ENCODE measurements around the gene BCAS4.
"Not testable (repeated sequence)": the region's sequence is repeated elsewhere in the genome, so short reads cannot be mapped to it uniquely, and the experiment has no call there.

The BCAS4 gene

DNA sequence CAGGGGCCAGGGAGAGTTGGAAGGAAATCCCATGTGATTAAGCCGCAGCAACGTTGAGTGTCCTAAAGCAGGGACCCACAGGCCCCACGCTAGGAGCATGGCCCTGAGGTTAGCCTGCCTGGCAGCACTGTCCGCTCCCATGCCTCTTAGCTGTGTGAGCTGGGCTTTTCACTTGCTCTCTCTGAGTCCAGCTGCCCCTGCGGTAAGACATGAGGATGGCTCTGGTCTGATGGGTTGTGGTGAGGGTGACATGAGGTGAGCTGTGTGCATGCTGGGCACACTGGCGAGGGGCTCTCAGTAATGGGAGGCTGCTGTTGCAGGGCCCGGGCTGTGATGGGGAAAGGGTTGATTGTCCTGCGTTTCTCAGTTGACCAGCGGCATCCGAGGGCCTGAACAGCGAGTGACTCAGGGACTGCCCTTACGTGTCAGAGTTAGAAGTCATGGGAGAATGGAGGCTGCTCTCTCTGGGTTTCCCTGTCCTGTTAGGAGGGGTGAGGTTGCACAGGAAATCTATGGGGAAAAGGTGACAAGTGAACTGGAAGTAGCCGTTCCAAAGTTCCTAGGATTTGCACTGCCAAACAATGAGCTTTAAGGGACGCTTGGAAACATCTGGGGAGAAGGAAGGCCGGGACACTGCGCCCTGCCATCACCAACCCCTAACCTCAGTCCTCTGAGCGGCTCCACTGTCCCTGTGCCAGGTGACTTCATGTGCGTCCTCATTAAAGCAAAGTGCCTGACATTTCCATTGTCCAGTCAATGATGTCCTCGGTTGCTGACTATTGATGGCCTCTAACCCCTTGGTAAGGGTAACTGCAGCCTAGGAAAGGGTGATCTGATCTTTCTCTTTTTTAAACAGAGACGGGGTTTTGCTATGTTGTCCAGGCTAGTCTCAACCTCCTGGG is 85.0 kb downstream of the BCAS4 start:
- no peak for DNase-seq

GRCh38 chr20:50881759-50882424 is 87.0 kb downstream of the BCAS4 start:
- not testable (repeated sequence) for DNase-seq

- no peak for DNase-seq
These were observed 89.0 kb downstream of the BCAS4 start for GRCh38 chr20:50883856-50884255.

DNA sequence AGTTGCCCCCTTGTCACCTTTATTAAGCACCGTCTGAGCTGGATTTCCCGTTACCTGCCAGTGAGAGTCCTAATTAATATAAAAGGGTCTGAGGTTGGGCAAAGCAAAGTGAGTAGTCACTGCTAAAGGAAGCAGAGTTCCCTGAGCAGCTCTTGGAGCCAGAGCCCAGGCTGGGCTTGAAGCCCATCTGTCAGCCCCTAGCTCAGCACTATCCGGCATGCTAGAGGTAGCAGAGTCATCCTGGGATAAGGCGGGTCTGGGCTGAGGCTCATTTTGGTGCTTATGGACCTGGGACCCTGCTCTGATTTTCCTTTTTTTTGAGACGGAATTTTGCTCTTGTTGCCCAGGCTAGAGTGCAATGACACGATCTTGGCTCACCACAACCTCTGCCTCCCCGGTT is 90.2 kb downstream of the BCAS4 start:
- no peak for DNase-seq

DNA sequence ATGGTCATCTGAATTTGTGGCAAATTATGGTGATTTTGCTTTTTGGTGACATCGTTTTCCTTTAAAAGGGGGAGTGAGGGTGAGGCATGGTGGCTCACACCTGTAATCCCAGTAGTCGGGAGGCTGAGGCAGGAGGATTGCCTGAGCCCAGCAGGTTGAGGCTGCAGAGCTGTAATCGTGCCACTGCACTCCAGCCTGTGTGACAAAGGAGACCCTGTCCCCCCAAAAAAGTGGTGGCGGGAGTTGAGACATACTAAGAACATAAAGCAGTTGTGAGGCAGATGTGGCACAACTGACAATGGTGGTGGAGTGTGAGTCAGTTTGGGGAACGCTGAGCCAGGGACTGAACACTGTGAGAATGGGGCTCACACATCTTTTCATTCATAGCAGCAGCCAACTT is 90.9 kb downstream of the BCAS4 start:
- DNase-seq = no peak

DNA sequence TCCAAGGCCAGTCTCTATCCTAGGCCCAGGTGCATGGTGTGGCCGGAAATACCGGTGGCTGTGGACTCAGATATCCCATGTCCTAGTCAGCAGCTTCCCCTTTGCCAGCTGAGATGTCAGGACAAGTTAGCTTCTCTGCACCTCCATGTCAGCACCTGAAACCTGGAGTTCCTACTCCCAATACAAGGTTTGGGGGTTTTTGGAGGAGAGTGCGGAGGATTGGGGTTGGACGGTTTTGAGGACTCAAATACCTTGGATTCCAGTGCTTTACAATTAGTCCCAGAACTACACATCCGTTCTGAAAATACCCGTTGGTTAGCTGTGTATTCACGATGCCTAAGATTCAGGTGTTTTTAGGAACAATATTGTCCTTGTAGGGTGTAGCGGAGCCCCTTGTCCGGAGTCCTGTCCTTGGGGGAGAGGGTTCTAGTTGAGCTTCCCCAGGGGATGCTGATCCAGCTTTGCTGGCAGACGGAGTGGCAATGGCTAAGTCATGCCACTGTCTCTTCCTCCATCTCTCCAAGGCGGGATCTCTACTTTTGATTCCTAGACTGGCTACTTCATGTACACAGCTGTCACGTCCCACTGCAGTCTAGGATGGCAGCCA is 91.4 kb downstream of the BCAS4 start:
- DNase-seq = no peak

DNA sequence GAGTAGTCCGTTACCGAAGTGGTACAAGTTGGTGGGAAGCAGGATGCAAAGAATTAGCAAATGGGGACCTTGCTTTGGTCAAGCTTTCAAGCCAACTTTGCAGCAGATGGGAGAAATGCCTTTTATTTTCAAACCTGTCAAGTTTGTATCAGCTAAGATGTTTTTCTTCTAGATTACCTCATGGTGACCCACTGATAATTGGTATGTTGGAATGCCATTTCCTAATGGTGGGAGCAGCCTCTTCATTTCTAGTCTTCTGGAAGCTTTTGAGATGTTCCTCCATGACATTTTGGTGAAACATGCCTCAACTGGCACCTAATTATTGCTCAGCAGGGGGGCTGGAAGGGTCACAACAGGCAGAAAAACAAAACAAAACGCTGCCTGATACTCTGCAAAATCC is 92.7 kb downstream of the BCAS4 start:
- DNase-seq = no peak

GRCh38 chr20:50891138-50891537 is 96.3 kb downstream of the BCAS4 start:
- no peak for DNase-seq

DNA sequence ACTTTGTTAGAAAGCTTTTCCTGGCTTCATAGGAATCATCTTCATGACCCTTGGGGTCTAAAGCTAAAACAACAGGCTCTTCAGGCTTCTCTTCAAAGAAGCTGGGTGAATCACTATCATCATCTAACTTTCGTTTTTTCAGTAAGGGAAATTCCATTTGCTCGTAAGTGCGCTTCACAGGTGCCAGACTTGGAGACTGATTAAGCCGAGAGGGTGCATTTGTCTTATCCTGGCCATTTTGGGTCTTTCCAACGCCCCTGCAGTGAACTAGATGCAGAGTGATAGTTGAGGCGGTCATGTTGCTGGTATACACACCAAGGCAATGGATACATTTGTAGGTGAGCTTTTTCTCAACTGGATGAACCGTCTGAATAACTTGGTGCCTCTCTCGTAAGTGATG is 97.5 kb downstream of the BCAS4 start:
- no peak for DNase-seq

DNA sequence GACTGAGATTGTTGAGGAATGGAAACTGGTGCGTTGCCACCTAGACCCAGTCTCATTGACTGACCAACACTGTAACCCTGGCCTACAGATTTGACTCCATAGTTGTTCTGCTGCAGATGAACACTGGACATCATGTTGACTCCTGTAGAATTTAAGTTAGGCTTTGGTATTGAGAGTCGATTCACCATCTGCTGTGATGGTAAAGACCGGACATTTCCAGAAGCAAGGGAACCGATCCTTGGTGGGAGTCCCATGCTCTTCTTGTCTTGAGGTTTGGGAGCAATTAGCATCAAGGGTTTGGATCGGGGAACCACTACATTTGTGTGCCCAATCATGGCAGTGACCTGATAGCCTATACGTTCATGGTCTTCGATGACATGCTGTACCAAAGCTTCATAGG is 98.8 kb downstream of the BCAS4 start:
- DNase-seq = no peak

DNA sequence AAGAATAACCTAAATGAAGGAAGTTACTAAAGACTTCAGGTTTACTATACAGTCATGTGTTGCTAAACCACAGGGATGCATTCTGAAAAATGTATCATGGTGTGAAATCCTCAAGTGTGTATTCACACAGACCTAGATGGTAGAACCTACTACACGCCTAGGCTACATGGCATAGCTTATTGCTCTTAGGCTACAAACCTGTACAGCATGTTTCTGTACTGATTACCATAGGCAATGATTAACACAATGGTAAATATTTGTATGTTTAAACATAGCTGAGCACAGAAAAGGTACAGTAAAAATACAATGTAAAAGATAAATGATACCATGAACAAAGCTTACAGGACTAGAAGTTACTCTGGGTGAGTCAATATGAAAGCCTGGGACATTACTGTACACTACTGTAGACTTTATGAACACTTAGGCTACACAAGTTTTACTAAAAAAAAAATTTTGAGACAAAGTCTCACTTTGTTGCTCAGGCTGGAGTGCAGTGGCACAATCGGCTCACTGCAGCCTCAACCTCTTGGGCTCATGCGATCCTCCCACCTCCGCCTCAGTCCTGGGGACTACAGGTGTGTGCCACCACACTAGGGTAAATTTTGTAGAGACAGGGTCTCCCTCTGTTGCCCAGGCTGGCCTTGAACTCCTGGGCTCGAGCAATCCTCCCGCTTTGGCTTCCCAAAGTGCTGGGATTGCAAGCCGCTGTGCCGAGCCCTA is 100.4 kb downstream of the BCAS4 start:
- DNase-seq = no peak

DNA sequence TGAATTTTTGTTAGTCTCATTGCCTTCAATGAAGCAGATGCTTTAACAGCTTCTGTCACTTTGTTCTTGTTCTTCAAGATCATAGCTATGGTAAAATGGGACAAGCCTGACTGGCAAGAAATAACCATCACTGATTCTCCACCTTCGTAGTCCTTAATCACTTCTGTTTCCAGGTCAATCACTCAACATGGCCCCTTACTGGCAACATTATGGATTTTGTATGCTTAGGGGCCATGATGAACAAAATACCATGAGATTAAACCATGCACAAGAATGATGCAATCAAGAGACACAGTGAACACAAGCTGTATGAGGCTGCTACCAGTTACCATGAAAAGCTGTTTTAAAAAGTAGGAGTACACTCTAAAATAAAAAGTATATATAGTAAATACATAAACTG is 103.6 kb downstream of the BCAS4 start:
- DNase-seq = no peak

GRCh38 chr20:50900261-50900660 is 105.4 kb downstream of the BCAS4 start:
- DNase-seq = no peak

DNA sequence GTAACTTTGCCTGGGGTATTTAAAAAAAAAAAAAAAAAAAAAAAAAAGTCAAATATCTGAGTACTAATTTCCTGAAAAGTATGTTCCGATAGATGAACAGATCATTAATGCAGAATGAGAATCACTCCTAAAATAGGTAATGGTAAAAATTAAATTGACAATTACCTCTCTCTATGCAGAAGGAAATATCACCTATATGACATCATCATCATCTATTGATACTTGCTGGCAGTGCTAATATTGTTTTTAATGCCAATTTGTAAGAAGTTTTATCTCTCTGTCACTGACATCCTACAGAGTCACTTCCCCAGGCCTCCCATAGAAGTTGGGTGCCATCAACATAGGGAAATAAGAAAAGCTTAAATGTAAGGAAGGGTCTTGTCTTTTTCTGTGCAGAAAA is 106.4 kb downstream of the BCAS4 start:
- no peak for DNase-seq

GRCh38 chr20:50903353-50904051 is 108.6 kb downstream of the BCAS4 start:
- DNase-seq = no peak

DNA sequence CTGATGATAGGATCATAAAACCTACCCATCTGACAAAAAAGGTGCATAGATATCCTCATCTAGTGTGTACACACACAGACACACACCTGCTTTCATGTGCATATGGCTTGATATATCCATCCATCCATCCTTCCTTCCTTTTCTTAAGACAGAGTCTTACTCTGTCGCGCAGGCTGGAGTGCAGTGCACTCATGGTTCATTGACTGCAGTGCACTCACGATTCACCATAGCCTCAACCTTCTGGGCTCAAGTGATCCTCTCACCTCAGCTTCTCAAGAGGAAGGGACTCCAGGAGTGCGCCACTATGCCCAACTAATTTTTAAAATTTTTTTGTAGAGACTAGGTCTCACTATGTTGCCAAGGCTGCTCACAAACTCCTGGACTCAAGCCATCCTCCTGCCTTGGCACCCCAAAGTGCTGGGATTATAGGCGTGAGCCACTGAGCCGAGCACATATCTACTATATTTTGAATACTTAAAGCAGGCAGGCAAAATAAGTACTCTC is 109.3 kb downstream of the BCAS4 start:
- no peak for DNase-seq

DNA sequence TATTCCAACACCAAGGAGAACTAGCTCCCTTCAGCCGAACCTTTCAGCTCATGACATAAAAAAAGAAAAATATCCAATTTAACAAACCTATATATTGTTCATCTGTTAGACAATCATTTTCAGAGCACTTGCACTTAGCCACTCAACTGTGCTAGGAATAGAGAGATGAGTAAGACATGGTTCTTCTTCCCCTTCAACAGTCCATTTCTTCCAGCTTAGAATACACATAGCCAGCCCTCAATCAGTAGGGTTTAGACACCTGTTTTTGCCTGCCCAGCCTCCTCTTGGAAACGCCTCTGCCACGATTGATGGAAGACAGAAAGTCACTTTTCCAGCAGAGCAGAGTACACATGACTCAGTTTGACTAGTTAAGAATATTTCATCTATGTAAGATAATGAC is 114.6 kb downstream of the BCAS4 start:
- DNase-seq = no peak

DNA sequence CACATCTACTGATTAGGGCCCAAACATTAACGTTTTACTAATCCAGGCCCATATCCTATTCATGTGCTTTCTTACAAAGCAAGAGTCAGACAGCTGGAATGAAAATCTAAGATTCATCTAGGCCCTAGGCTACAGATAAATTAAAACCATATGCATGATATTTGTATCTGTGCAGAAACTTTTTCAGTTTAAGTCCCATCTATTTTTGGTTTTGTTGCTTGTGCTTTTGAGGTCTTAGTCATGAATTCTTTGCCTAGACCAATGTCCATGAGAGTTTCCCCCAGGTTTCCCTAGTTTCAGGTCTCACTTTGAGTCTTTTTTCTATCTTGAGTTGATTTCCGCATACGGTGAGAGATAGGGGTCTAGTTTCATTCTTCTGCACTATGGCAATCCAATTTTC is 116.2 kb downstream of the BCAS4 start:
- no peak for DNase-seq

GRCh38 chr20:50911716-50912115 is 116.9 kb downstream of the BCAS4 start:
- no peak for DNase-seq

- no peak for DNase-seq
These were observed 119.0 kb downstream of the BCAS4 start for GRCh38 chr20:50913690-50914375.

GRCh38 chr20:50915424-50915823 is 120.6 kb downstream of the BCAS4 start:
- DNase-seq = no peak

GRCh38 chr20:50916257-50916656 is 121.4 kb downstream of the BCAS4 start:
- no peak for DNase-seq

Measured in activated CD4-positive, CD25-positive, alpha-beta regulatory T cell treated with anti-CD3 and anti-CD28 coated beads, Interleukin-2, amount 50 U/mL, for 72 hours (primary cell).